Type B pancreatic cell (in vitro differentiated cells): ENCODE data around the gene SMAD9. TPM values are rescaled to one million over a fixed set of nuclear protein-coding genes. Genes with fewer than 3 reads are reported as not detected.
A peak's percentile ranks its signal among the peaks of the same experiment; 100 is the strongest.

Experiments
- DNase-seq: peaks from one replicate; pipeline ENCODE4 v3.0.0; 2021; ENCODE audit warnings: mixed read lengths; ENCODE audit not compliant: unreplicated experiment; ENCODE audit errors: extremely low spot score
- H3K27ac Mint-ChIP-seq: 2 replicates; pipeline ENCODE4 v1.8.0; 2021; ENCODE audit warnings: mild to moderate bottlenecking, mixed read lengths
- H3K27me3 Mint-ChIP-seq: 2 replicates; pipeline ENCODE4 v1.8.0; 2021; ENCODE audit warnings: mixed read lengths
- H3K36me3 Mint-ChIP-seq: 2 replicates; pipeline ENCODE4 v1.8.0; 2021; ENCODE audit warnings: mixed read lengths
- H3K4me1 Mint-ChIP-seq: one replicate; pipeline ENCODE4 v1.8.0; 2021; ENCODE audit warnings: mixed read lengths; ENCODE audit not compliant: unreplicated experiment
- H3K4me3 Mint-ChIP-seq: 2 replicates; pipeline ENCODE4 v1.8.0; 2021; ENCODE audit warnings: mild to moderate bottlenecking, mixed read lengths
- H3K9me3 Mint-ChIP-seq: 2 replicates; pipeline ENCODE4 v1.8.0; 2021; ENCODE audit warnings: mixed read lengths
- CTCF ChIP-seq: fragments of 200-600 bp; sonication (generic); conservative IDR thresholded peaks from 2 replicates; pipeline ENCODE4 v1.5.0; 2021; ENCODE audit warnings: antibody characterized with exemption, mild to moderate bottlenecking
- total RNA-seq: library from RNA; stranded (reverse); gene quantifications from 2 replicates; pipeline ENCODE4 v1.2.1, GENCODE V29; 2021; ENCODE audit warnings: low replicate concordance

SMAD9 gene
- total RNA-seq, 1 donor from 2014 or later: 19.7 TPM

GRCh38 chr13:36834299-36834698, 85.7 kb downstream of the SMAD9 start:
- Mint-ChIP-seq H3K36me3 (peaks cover 8% of the 10 kb centered on the region), H3K27ac (no peak overlapping the region), H3K27me3 (no peaks in the 10 kb centered on the region), H3K9me3 (no peaks in the 10 kb centered on the region), H3K4me1 (peaks cover 7% of the 10 kb centered on the region), H3K4me3 (no peak overlapping the region)
- no peak for DNase-seq
- TF ChIP-seq CTCF: no peak

GRCh38 chr13:36831291-36831690, 88.7 kb downstream of the SMAD9 start:
- Mint-ChIP-seq H3K27me3 (no peaks in the 10 kb centered on the region), H3K36me3 (peaks cover 4% of the 10 kb centered on the region), H3K4me3 (no peak overlapping the region), H3K27ac (no peak overlapping the region), H3K9me3 (no peaks in the 10 kb centered on the region), H3K4me1 (no peaks in the 10 kb centered on the region)
- TF ChIP-seq CTCF: no peak
- no peak for DNase-seq

GRCh38 chr13:36829753-36830152, 90.3 kb downstream of the SMAD9 start:
- Mint-ChIP-seq H3K27ac (no peak overlapping the region), H3K27me3 (no peaks in the 10 kb centered on the region), H3K9me3 (no peaks in the 10 kb centered on the region), H3K36me3 (peaks cover 8% of the 10 kb centered on the region), H3K4me1 (peaks cover 5% of the 10 kb centered on the region), H3K4me3 (no peak overlapping the region)
- TF ChIP-seq CTCF: no peak
- DNase-seq: no peak

GRCh38 chr13:36822785-36823184, 97.3 kb downstream of the SMAD9 start:
- Mint-ChIP-seq H3K4me3 (no peak overlapping the region), H3K9me3 (no peaks in the 10 kb centered on the region), H3K27me3 (no peaks in the 10 kb centered on the region), H3K36me3 (peaks cover 8% of the 10 kb centered on the region), H3K4me1 (peaks cover 46% of the 10 kb centered on the region), H3K27ac (no peak overlapping the region)
- TF ChIP-seq CTCF: no peak
- no peak for DNase-seq

GRCh38 chr13:36820222-36820621, 99.8 kb downstream of the SMAD9 start:
- H3K4me3 Mint-ChIP-seq: peak overlapping the region; percentile 91
- no peak for DNase-seq
- H3K4me1 Mint-ChIP-seq: peaks cover 46% of the 10 kb centered on the region
- H3K27me3 Mint-ChIP-seq: no peaks in the 10 kb centered on the region
- H3K9me3 Mint-ChIP-seq: no peaks in the 10 kb centered on the region
- no peak for TF ChIP-seq CTCF
- H3K27ac Mint-ChIP-seq: peak overlapping the region; percentile 63
- peaks cover 8% of the 10 kb centered on the region for H3K36me3 Mint-ChIP-seq

GRCh38 chr13:36819739-36820090, 100.3 kb downstream of the SMAD9 start:
- DNase-seq: no peak
- H3K27me3 Mint-ChIP-seq: no peaks in the 10 kb centered on the region
- H3K4me1 Mint-ChIP-seq: peaks cover 42% of the 10 kb centered on the region
- peaks cover 5% of the 10 kb centered on the region for H3K36me3 Mint-ChIP-seq
- TF ChIP-seq CTCF: no peak
- H3K27ac Mint-ChIP-seq: peak overlapping the region; percentile 63
- H3K9me3 Mint-ChIP-seq: peaks cover under 1% of the 10 kb centered on the region
- peak overlapping the region; percentile 91 for H3K4me3 Mint-ChIP-seq
